Hepatocyte (in vitro differentiated cells): ENCODE results near the gene AP2M1. TPM values are rescaled to one million over a fixed set of nuclear protein-coding genes. Genes with fewer than 3 reads are reported as not detected.

Experiments
- DNase-seq: peaks from one replicate; pipeline ENCODE4 v3.0.0-alpha.2; 2016; ENCODE audit warnings: low spot score
- H2AFZ ChIP-seq: fragments of 200-600 bp; sonication (generic); 2 replicates; pipeline ENCODE4 v1.6.0; 2016; ENCODE audit warnings: antibody characterized with exemption, mild to moderate bottlenecking
- H3K27ac ChIP-seq: fragments of 200-600 bp; sonication (generic); 2 replicates; pipeline ENCODE4 v1.5.1; 2016; ENCODE audit warnings: mild to moderate bottlenecking
- H3K27me3 ChIP-seq: fragments of 200-600 bp; sonication (generic); 2 replicates; pipeline ENCODE4 v1.6.1; 2016
- H3K36me3 ChIP-seq: fragments of 200-600 bp; sonication (generic); replicated peaks from 2 replicates; pipeline ENCODE4 v1.5.1; 2016; ENCODE audit warnings: low read depth; ENCODE audit not compliant: insufficient read depth
- H3K4me1 ChIP-seq: fragments of 200-600 bp; sonication (generic); 2 replicates; pipeline ENCODE4 v1.5.1; 2016; ENCODE audit warnings: mild to moderate bottlenecking, moderate library complexity; ENCODE audit not compliant: insufficient read depth
- H3K4me2 ChIP-seq: fragments of 200-600 bp; sonication (generic); 2 replicates; pipeline ENCODE4 v1.6.0; 2016
- H3K4me3 ChIP-seq: fragments of 200-600 bp; sonication (generic); 2 replicates; pipeline ENCODE4 v1.5.1; 2016; ENCODE audit warnings: mild to moderate bottlenecking
- H3K79me2 ChIP-seq: fragments of 200-600 bp; sonication (generic); 2 replicates; pipeline ENCODE4 v1.6.0; 2017; ENCODE audit warnings: mild to moderate bottlenecking
- H3K9me2 ChIP-seq: fragments of 200-600 bp; sonication (generic); replicated peaks from 2 replicates; pipeline ENCODE4 v1.6.0; 2017; ENCODE audit warnings: mild to moderate bottlenecking; ENCODE audit not compliant: insufficient read depth
- H3K9me3 ChIP-seq: fragments of 200-600 bp; sonication (generic); 2 replicates; pipeline ENCODE4 v1.5.1; 2016; ENCODE audit warnings: low read depth, mild to moderate bottlenecking
- H4K20me1 ChIP-seq: fragments of 200-600 bp; sonication (generic); 2 replicates; pipeline ENCODE4 v1.6.0; 2016; ENCODE audit warnings: mild to moderate bottlenecking; ENCODE audit not compliant: insufficient read depth, poor library complexity, severe bottlenecking
- EZH2 ChIP-seq: fragments of 200-600 bp; sonication (generic); IDR thresholded peaks from 2 replicates; pipeline ENCODE4 v1.6.1; 2016; ENCODE audit warnings: antibody characterized with exemption, mild to moderate bottlenecking, borderline replicate concordance
- EZH2phosphoT487 ChIP-seq: fragments of 200-600 bp; sonication (generic); IDR thresholded peaks from one replicate; pipeline ENCODE4 v1.6.1; 2018; ENCODE audit warnings: antibody characterized with exemption, mild to moderate bottlenecking, low read depth, moderate library complexity; ENCODE audit not compliant: unreplicated experiment, severe bottlenecking
- WGBS: methylation state at CpG from one replicate; pipeline ENCODE4 v1.1.6; 2016; ENCODE audit warnings: low lambda C conversion rate; ENCODE audit errors: missing lambda C conversion rate; 5-methylcytosine and 5-hydroxymethylcytosine counted together
- polyA plus RNA-seq: library from polyadenylated mRNA; unstranded; fragments of >200 nt; fragmentation: Nextera tagmentation; extraction: Ambion mirVana; gene quantifications from 2 replicates; pipeline ENCODE4 v1.2.1, GENCODE V29; 2016
- total RNA-seq: library from RNA; depleted of rRNA; stranded (reverse); fragments of >200 nt; gene quantifications from 2 replicates; pipeline ENCODE4 v1.2.3, GENCODE V29; 2014
- TF ChIP-seq, protein P1 (sequence below): fragments of 200-600 bp; sonication (generic); IDR thresholded peaks from 2 replicates; pipeline ENCODE4 v1.5.1; 2016; ENCODE audit warnings: antibody characterized with exemption, mild to moderate bottlenecking; ENCODE audit not compliant: poor library complexity

Gene AP2M1
- total and polyA plus RNA-seq, 2 experiments from 2014 or later = 243 to 389 TPM

DNA sequence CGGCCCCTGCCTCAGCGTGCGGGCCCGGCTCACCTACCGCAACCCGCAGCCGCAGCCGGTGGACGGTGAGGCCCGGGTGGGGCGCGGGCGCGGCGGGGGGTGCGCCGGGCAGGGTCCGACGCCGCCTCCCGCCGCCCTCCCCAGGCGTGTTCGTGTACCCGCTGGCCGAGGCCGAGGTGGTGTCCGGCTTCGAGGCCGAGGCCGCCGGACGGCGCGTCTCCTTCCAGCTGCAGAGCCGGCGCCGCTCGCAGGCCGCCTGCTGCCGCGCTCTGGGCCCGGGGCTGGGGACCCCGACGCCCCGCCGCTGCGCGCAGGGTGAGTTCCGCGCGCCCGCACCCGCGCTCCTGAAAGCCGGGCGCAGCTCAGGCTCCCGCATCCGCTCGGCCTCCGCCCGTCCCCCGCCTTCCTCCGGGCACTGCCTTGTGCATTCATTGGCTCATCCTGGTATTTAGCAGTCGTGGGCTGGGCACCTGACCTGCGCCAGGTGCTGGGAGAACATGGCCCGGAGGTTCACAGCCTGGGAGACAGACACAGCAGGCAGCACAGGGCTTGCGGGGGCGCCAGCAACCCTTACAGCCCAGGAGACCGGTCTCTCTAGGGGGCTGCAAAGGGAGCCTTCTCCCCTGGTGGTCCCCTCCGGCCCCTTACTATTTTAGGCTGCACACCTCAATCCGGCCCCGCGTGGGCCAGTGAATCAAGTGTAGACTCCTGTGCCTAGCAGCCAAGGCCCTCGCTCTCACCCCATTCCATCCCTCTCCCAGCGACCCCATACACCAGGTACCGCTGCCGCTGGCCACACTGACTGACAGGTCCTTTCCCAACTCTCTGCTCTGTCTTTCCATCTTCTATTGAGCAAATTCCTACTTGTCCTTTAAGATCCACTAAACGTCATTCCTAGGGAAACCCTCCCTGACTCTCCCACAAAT, 56.2 kb downstream of the AP2M1 start:
- peak; percentile 57 for TF ChIP-seq EZH2
- no peak for TF ChIP-seq EZH2phosphoT487
- H3K27me3 ChIP-seq = peaks cover 62% of the 10 kb centered on the region
- H3K4me1 ChIP-seq = peaks cover 12% of the 10 kb centered on the region
- DNase-seq = no peak
- H3K79me2 ChIP-seq = no peaks in the 10 kb centered on the region
- no peaks in the 10 kb centered on the region for H3K9me2 ChIP-seq
- no peaks in the 10 kb centered on the region for H4K20me1 ChIP-seq
- peak overlapping the region; percentile 66 for H2AFZ ChIP-seq
- no peaks in the 10 kb centered on the region for H3K9me3 ChIP-seq
- WGBS = 13% methylated on average over 60 of the region's 79 CpGs
- H3K4me2 ChIP-seq = peak overlapping the region; percentile 99
- no peak overlapping the region for H3K27ac ChIP-seq
- peak overlapping the region; percentile 61 for H3K4me3 ChIP-seq
- H3K36me3 ChIP-seq = no peaks in the 10 kb centered on the region

DNA sequence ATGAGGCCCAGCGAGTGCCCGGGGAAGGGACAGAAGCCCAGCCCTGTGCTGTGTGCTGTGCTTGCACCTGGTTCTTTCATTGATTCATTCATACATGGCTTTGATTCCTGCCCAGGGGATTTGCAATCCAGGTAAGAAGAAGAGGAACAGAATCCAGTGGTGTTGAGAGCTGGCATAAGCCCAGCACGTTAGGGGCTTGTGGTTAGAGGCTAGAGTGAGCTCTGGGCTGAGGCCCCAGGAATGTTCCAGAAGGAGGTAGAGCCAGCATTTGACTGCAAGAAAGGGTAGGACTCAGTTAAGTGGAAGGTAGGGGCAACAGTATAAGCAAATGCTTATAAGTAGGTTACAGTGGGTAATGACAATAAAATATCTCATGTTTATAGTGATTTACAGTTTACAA, 57.0 kb downstream of the AP2M1 start:
- Histone ChIP-seq H3K4me2 (no peak overlapping the region), H3K4me3 (no peak overlapping the region), H3K79me2 (no peaks in the 10 kb centered on the region), H3K9me3 (no peaks in the 10 kb centered on the region), H2AFZ (no peak overlapping the region), H3K27me3 (peaks cover 55% of the 10 kb centered on the region), H3K9me2 (no peaks in the 10 kb centered on the region), H3K27ac (no peak overlapping the region), H3K4me1 (peaks cover 12% of the 10 kb centered on the region), H3K36me3 (no peaks in the 10 kb centered on the region), H4K20me1 (no peaks in the 10 kb centered on the region)
- 74% methylated on average over 3 of the region's 3 CpGs for WGBS
- TF ChIP-seq EZH2 (no peak), EZH2phosphoT487 (no peak)
- TF ChIP-seq, protein P1, sequence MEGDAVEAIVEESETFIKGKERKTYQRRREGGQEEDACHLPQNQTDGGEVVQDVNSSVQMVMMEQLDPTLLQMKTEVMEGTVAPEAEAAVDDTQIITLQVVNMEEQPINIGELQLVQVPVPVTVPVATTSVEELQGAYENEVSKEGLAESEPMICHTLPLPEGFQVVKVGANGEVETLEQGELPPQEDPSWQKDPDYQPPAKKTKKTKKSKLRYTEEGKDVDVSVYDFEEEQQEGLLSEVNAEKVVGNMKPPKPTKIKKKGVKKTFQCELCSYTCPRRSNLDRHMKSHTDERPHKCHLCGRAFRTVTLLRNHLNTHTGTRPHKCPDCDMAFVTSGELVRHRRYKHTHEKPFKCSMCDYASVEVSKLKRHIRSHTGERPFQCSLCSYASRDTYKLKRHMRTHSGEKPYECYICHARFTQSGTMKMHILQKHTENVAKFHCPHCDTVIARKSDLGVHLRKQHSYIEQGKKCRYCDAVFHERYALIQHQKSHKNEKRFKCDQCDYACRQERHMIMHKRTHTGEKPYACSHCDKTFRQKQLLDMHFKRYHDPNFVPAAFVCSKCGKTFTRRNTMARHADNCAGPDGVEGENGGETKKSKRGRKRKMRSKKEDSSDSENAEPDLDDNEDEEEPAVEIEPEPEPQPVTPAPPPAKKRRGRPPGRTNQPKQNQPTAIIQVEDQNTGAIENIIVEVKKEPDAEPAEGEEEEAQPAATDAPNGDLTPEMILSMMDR = no peak
- DNase-seq = no peak

DNA sequence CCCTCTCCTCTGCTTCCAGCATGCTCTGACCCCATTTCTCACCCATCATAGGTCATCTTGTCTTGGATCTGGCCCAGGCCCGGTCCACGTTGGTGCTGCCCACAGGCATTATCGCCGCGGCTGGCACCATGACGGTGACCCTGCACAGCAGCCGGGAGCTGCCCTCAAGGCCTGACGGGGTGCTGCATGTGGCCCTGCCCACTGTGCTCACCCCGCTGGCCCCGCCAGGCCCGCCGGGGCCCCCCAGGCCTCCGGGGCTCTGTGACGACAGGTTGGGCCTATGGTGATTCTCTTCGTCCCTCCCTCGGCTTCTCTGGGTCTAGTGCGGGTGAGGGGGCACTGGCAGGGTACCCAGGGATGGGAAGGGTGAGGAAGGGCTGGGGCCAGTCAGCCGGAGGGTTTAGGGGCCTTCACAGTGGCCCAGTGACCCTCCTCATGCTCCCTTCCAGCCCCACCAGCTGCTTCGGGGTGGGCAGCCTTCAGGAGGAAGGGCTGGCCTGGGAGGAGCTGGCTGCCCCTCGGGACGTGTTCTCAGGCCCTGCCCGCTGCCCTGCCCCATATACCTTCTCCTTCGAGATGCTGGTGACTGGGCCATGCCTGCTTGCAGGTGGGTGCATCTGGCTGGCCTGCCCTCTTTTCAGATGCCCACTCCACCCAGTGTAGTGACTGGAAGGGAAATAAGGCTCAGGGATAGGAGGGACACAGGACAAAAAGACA, 58.6 kb downstream of the AP2M1 start:
- H3K27me3 ChIP-seq = peaks cover 39% of the 10 kb centered on the region
- WGBS = 91% methylated on average over 23 of the region's 23 CpGs

More for the DNA sequence above, 58.6 kb downstream of the AP2M1 start:
- no peak for DNase-seq
- H3K4me2 ChIP-seq = no peak overlapping the region
- H3K27ac ChIP-seq = no peak overlapping the region
- no peak for TF ChIP-seq EZH2
- no peak for TF ChIP-seq EZH2phosphoT487
- TF ChIP-seq, protein P1 = no peak
- peaks cover 12% of the 10 kb centered on the region for H3K4me1 ChIP-seq
- no peak overlapping the region for H3K4me3 ChIP-seq
- no peaks in the 10 kb centered on the region for H3K9me2 ChIP-seq
- no peaks in the 10 kb centered on the region for H4K20me1 ChIP-seq
- no peaks in the 10 kb centered on the region for H3K36me3 ChIP-seq
- H3K9me3 ChIP-seq = no peaks in the 10 kb centered on the region
- no peaks in the 10 kb centered on the region for H3K79me2 ChIP-seq
- no peak overlapping the region for H2AFZ ChIP-seq

Other genes with a start within 250 kb of the AP2M1 start
- gene ABCC5, start 157.0 kb upstream of the AP2M1 start, total RNA-seq = 27.1 and 27.8 TPM in 2 replicates
- 36.5 and 41.4 TPM in 2 replicates for gene ABCC5, start 157.0 kb upstream of the AP2M1 start, polyA plus RNA-seq
- gene HTR3D, start 143.1 kb upstream of the AP2M1 start, total RNA-seq = not detected in 2 replicates
- gene HTR3D, start 143.1 kb upstream of the AP2M1 start, polyA plus RNA-seq = not detected in 2 replicates
- gene HTR3C, start 121.8 kb upstream of the AP2M1 start, total RNA-seq = not detected in 2 replicates
- not detected in 2 replicates for gene HTR3C, start 121.8 kb upstream of the AP2M1 start, polyA plus RNA-seq
- not detected in 2 replicates for gene HTR3E, start 77.8 kb upstream of the AP2M1 start, total RNA-seq
- gene HTR3E, start 77.8 kb upstream of the AP2M1 start, polyA plus RNA-seq = not detected in 2 replicates
- 34.6 and 35.0 TPM in 2 replicates for gene EIF2B5, start 39.5 kb upstream of the AP2M1 start, total RNA-seq
- gene EIF2B5, start 39.5 kb upstream of the AP2M1 start, polyA plus RNA-seq = 35.6 and 41.0 TPM in 2 replicates
- 45.9 and 49.1 TPM in 2 replicates for gene DVL3, start 19.5 kb upstream of the AP2M1 start, total RNA-seq
- 121 and 154 TPM in 2 replicates for gene DVL3, start 19.5 kb upstream of the AP2M1 start, polyA plus RNA-seq
- 31.6 and 33.1 TPM in 2 replicates for gene ABCF3, start 11.3 kb downstream of the AP2M1 start, total RNA-seq
- 62.7 and 68.8 TPM in 2 replicates for gene ABCF3, start 11.3 kb downstream of the AP2M1 start, polyA plus RNA-seq
- gene VWA5B2, start 54.7 kb downstream of the AP2M1 start, total RNA-seq = 0.40 and 3.2 TPM in 2 replicates
- gene VWA5B2, start 54.7 kb downstream of the AP2M1 start, polyA plus RNA-seq = 1.0 and 1.5 TPM in 2 replicates
- 52.3 and 68.9 TPM in 2 replicates for gene ALG3, start 74.1 kb downstream of the AP2M1 start, total RNA-seq
- 120 and 122 TPM in 2 replicates for gene ALG3, start 74.1 kb downstream of the AP2M1 start, polyA plus RNA-seq
- 8.4 and 9.8 TPM in 2 replicates for gene EEF1AKMT4, start 74.8 kb downstream of the AP2M1 start, total RNA-seq
- 13.5 and 16.5 TPM in 2 replicates for gene EEF1AKMT4, start 74.8 kb downstream of the AP2M1 start, polyA plus RNA-seq
- not detected in 2 replicates for gene CAMK2N2, start 86.7 kb downstream of the AP2M1 start, total RNA-seq
- 0.11 and 0.30 TPM in 2 replicates for gene CAMK2N2, start 86.7 kb downstream of the AP2M1 start, polyA plus RNA-seq
- gene ECE2, start 101.2 kb downstream of the AP2M1 start, total RNA-seq = not detected in 2 replicates
- gene ECE2, start 101.2 kb downstream of the AP2M1 start, polyA plus RNA-seq = not detected in 2 replicates
- 221 and 232 TPM in 2 replicates for gene PSMD2, start 124.4 kb downstream of the AP2M1 start, total RNA-seq
- 241 and 268 TPM in 2 replicates for gene PSMD2, start 124.4 kb downstream of the AP2M1 start, polyA plus RNA-seq
- 206 and 254 TPM in 2 replicates for gene EIF4G1, start 139.8 kb downstream of the AP2M1 start, total RNA-seq
- 200 and 204 TPM in 2 replicates for gene EIF4G1, start 139.8 kb downstream of the AP2M1 start, polyA plus RNA-seq
- 12.6 and 17.7 TPM in 2 replicates for gene FAM131A, start 162.7 kb downstream of the AP2M1 start, total RNA-seq
- gene FAM131A, start 162.7 kb downstream of the AP2M1 start, polyA plus RNA-seq = 10.2 and 12.2 TPM in 2 replicates
- gene CLCN2, start 186.8 kb downstream of the AP2M1 start, total RNA-seq = 11.8 and 12.3 TPM in 2 replicates
- 11.9 and 12.8 TPM in 2 replicates for gene CLCN2, start 186.8 kb downstream of the AP2M1 start, polyA plus RNA-seq
- 125 and 126 TPM in 2 replicates for gene POLR2H, start 186.9 kb downstream of the AP2M1 start, total RNA-seq
- gene POLR2H, start 186.9 kb downstream of the AP2M1 start, polyA plus RNA-seq = 95.1 and 106 TPM in 2 replicates
- 1.5 and 1.8 TPM in 2 replicates for gene THPO, start 203.4 kb downstream of the AP2M1 start, total RNA-seq
- gene THPO, start 203.4 kb downstream of the AP2M1 start, polyA plus RNA-seq = 4.0 and 5.2 TPM in 2 replicates
- gene CHRD, start 205.2 kb downstream of the AP2M1 start, total RNA-seq = 13.6 and 15.0 TPM in 2 replicates
- gene CHRD, start 205.2 kb downstream of the AP2M1 start, polyA plus RNA-seq = 13.3 and 16.1 TPM in 2 replicates